NCI-H2196 (cell line): Measurements from ENCODE around the gene DDX23.

Experiments
- DNase-seq: peaks from one replicate; lab custom pipeline; 2025; ENCODE audit not compliant: unreplicated experiment; lab: John Stamatoyannopoulos, UW

DDX23 gene

GRCh38 chr12:48800971-48801370, 51.0 kb downstream of the DDX23 start:
- DNase-seq = no peak

- DNase-seq = no peak
Observed at GRCh38 chr12:48800457-48800856, 51.5 kb downstream of the DDX23 start.

DNA sequence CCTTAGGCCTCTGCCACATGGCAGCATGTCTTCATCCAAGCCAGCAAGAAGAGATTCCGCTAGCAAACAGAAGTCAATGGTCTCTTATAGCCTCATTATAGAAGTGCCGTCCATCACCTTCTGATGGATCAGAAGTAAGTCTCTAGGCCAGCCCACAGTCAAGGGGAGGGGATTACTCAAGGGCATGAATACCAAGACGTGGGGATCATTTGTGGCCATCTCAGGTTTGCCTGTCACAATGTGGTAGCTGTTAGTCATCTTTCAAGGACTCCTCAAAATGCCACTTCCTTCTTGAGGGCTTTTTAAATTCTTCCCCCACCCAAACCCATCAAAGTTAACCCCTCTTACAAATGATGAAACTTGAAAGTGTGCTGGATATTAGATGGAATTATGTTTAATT, 55.0 kb downstream of the DDX23 start:
- no peak for DNase-seq

DNA sequence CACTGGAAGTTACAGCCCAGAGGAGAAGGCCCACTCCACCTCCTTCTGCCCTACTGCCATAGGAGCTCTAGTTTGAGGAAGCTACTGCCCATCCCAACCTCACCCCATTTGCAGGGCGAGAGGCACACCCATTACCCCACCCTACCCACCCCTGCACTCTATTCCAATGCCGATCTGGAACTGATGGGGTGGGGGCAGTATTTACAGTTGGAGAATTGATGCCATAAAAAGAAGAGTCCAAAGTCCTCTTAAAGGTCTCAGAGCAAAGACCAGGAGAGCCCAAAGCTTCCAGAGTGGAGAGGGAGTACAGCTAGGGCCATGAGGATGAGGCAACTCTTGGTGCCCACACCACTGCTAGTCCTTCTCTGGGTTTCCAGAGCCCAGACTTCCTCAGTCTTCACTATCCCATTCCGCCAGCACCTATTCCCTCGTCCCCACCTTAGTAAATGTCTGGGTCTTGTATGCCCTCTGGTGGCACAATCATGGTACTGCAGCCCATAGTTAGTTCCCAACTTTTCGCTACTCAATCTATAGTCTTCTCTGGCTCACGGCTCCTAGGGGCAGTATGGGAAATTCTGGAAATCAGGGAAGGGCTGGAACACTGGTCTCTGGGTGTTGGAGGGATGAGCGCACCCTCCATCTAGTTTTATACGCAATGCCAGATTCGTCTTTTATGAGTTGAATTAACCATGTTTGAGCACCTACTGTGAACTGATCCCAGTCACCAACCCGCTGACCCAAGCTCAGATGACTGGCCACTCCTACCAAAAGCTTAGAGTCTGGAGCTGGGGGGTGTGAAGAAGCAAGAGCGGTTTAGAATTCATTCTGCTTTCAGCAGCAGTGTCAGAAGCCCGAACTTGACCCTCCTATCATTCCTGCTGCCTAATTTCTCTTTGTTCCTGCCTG, 56.2 kb downstream of the DDX23 start:
- peak; percentile 74 for DNase-seq

- DNase-seq = no peak
Observed at GRCh38 chr12:48794870-48795269, 57.1 kb downstream of the DDX23 start.

- DNase-seq = no peak
Observed at GRCh38 chr12:48793696-48794095, 58.3 kb downstream of the DDX23 start.

DNA sequence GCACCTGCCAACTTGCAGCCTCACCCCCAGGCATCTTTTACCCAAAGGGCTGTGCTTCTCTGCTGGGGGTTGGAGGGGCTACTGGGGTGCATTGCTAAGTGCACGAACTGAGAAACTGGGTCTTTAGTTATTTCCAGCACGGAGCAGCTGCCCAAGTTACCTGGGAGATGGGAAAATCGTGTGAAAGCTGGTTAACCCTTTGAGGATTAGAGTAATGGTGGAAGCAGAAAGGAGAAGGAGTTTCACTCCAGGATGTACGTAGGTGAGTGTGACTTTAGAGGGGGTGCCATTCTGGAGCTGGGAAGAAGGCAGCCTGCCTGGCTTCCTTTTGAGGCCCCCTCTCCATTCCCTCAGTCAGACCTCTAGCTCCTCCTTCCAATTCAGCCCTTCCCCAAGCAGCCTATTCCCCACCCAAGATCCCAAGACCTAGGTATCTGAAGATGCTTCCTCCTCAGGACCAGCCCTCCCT, 62.1 kb downstream of the DDX23 start:
- DNase-seq = no peak

DNA sequence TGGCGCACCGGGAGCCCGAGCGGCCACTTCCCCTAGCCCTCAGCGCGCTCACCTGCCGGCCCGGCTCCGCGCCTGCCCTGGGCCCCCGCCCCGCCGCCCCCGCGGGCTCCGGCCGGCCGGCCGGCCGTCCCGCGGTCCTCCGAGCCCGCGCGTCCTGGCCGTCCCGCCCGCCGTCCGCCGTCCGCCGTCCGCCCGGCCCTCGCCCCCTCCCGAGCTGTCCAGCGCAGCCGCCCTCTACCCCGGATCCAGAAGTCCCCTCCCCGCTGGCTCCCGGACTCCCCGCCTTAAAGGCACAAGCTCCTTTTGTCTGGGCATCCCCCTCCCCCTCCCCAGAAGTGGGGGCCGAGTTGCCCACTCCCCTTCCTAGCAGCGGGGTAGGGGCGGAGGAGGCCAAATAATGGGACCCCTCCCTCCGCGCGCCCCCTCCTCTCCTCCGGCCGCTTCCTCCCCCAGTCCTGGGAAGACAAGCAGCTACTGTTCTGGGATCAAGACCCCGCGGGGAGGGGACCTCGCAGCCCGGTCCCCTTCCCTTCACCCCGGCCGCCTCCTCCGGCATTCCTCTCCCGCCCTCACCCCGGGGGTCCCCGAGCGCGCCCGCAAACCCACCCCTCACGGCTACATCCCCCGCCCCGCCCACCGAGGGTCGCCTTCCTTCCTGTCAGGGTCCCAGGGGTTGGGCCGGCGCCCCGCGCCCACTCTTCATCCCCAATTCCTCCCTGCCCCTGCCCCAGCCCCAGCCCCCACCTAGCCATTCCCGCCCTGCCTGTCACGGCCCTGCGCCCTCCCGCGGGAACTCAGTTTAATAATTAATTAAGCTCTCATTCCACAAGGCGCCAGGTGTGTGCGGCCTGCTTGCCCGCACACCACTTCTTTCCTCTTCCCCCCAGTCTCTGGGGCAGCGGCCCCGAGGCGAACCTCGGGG, 62.8 kb downstream of the DDX23 start, which contains the start of gene ADCY6:
TSS of gene ADCY6 (minus strand) at position 236 of the 922 bp plus-strand sequence. CDS start 5,655 bp downstream, outside the sequence.
- DNase-seq = peak; percentile 51

DNA sequence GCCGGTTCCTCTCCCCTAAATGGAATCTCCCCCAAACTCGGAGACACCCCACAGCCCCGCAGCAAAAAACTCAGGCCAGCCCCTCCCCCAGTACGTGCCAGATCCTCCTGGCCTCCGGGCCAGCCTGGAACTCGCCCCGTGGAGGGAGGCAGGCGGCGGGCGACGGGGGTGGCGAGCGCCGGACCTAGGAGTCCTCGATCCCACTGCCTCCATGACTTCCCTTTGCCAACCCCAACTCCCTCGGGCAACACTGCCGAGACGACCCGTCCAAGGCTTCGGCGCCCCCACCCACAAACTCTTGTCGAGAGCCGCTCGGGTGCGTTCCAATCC, 63.5 kb downstream of the DDX23 start:
- DNase-seq = no peak

DNA sequence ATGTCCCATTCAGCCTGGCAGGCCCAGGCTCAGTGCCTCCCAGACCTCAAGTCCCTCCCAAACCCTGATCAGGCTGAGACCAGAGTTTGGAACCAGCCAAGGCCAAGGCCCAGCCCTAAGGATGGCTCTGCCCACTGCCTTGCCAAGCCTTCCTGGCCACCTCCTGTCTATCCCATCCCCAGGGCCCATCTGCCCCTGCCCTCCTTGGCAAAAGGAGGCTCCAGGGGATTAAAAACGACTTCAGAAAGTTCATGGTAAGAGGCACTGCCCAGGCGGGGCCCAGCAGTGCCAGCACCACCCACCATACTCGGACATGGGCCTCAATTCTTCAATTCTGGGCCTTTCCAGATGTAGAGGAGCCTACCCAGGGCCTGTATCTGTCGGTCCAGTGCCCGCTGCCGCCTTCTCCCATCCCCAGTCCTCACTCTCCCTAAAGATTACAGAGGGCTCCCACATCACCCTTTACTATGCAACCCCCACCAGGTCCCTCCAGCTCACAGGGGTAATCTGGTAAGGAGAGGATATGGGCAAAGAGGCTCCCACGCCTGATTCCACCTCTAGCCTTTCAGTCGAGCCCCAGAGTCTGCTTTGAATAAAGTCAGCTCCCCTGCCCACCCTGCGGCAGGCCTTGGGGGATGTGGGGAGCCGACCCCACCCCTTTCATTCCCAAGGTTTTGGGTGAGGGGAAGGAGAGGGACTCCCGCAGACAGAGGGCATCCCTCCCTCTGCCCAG, 64.0 kb downstream of the DDX23 start:
- no peak for DNase-seq

- no peak for DNase-seq
Observed at GRCh38 chr12:48786591-48787544, 65.1 kb downstream of the DDX23 start.

- DNase-seq = no peak
Observed at GRCh38 chr12:48783432-48783831, 68.5 kb downstream of the DDX23 start.

- no peak for DNase-seq
Observed at GRCh38 chr12:48782457-48783395, 69.2 kb downstream of the DDX23 start.

DNA sequence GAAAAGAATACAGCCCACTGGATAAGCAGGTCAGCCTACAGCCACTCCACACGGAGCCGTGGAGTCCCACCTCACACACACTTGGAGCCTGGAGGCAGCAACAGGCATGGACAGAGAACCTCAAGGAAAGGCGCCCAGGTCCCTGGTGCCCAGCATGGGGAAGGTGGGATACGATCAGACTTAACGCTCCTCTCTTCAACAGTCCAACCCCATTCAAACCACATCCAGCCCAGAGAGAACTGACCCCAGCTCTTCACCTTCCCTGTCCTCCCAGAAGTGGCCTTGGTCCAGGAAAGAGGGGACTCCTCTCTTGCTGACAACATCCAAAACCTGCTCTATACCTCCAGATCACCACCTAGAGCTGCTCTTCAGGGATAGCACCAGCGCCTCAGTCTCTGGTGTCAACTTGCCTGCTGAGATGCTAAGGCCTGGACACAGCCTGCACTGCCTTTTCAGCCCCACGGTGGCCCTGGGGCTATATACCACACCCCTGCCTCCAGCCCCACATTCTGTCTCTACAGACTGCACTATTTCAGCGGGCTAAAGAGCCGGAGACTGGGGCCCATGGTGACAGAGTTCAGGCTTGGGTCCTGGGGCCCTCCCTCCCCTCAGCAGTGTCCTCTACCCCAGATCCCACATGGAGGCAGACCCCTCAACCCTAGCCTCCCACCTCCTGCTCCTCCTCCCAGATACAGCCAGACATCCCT, 70.1 kb downstream of the DDX23 start:
- DNase-seq = no peak

DNA sequence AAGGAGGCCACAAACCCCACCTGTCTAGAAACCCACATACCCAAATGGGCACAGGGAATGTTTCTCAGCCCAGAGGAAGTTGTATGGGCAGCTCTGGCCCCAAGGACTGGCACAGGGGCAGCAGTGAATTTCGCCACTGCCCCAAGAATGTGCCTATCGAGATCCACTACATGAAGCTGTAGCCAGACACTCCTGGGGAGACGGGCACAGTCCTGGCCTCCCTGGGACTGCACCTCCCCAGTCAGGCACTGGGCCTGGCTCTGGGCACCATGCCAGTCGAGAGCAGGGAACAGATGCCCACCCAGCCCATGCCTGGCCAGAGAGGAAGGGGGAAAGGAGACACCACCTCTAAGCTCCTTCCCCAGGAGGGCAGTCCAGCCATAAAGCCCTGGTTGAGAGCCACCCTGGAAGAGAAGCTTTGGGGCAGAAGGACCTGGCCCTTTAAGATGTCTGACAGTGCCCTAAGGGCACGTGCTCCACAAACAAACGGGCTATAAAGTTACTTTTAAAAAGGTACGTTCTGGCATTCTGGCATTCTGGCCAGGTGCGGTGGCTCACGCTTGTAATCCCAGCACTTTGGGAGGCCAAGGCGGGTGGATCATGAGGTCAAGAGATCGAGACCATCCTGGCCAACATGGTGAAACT, 71.5 kb downstream of the DDX23 start:
- no peak for DNase-seq

DNA sequence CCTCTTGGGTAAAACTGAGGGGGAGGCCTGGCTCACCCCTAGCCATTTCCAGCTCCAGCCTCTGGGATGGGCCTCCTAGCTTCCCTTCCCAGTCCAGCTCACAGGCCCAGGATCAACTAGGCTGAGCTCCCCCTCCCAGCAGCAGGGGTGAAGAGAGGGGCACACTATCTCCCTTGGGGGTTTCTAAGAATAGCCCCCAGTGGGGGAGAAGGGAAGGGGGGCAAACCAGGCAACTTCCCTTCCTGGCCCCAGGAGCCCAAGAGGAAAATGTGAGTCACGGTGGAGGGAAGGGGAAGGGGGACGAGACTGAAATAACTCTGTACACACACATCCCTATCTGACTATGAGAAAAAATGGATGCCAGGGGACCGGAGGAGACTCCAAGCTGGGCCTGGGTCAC, 72.1 kb downstream of the DDX23 start:
- DNase-seq = no peak
